ENCODE results near the gene PAX8. TPM values are rescaled to one million over a fixed set of nuclear protein-coding genes. Genes with fewer than 3 reads are reported as not detected.

Gene PAX8
- polyA plus RNA-seq, 1 of the 3 experiments (the other 2 are of a cell fraction) = 0.23 TPM

GRCh38 chr2:113172721-113173541 is 105.8 kb downstream of the PAX8 start:
- Histone ChIP-seq H3K36me3 (replicated peaks in 1 of 2; ENCODE audit: control insufficient read depth in 1 of 2, insufficient read depth in 2 of 2, low read length in 1 of 2) (no peaks in the 10 kb centered on the region), H3K79me2 (ENCODE audit: insufficient read depth) (no peaks in the 10 kb centered on the region), H3K4me1 (ENCODE audit: control insufficient read depth in 1 of 2, insufficient read depth in 2 of 2, low read depth in 1 of 2, low read length in 1 of 2) (no peaks in the 10 kb centered on the region), H3K9me3 (no peaks in the 10 kb centered on the region), H3K27me3 (ENCODE audit: insufficient read depth) (peaks cover 9% of the 10 kb centered on the region; the same call in 1 of the 2 replicates), H2AFZ (ENCODE audit: low read depth) (no peak overlapping the region), H3K4me2 (no peak overlapping the region), H3K27ac (ENCODE audit: low read depth in 2 of 2, low read length in 1 of 2) (no peak overlapping the region), H4K20me1 (ENCODE audit: insufficient read depth) (no peaks in the 10 kb centered on the region), H3K9ac (no peak overlapping the region), H3K9me2 (no peaks in the 10 kb centered on the region), H3F3A (replicated peaks; ENCODE audit: insufficient read depth) (no peaks in the 10 kb centered on the region), H3K4me3 (ENCODE audit: low read depth in 2 of 2, low read length in 1 of 2) (no peak overlapping the region)
- no peak for DNase-seq
- 51% methylated on average over 16 of the region's 16 CpGs for WGBS (ENCODE audit: low lambda C conversion rate)
- POLR2A ChIA-PET = no interaction called here
- TF ChIP-seq ELF1 (IDR thresholded peaks at IDR 0.05) (no peak), GATA2 (CRISPR knock-in tag; IDR thresholded peaks at IDR 0.05) (no peak), REST (IDR thresholded peaks at IDR 0.05; ENCODE audit: low read depth, low read length) (no peak), TCF12 (IDR thresholded peaks at IDR 0.05) (no peak), CHD2 (IDR thresholded peaks at IDR 0.05; ENCODE audit: low read length, partially characterized antibody) (no peak)
- CTCF ChIA-PET = interaction anchor here (1.2 to 1.8 kb wide), 4 partner anchors 34 to 217 kb away, joined by 3 to 4 read pairs (median 4); no protein-coding TSS in a partner anchor

GRCh38 chr2:113171334-113172075 is 107.2 kb downstream of the PAX8 start:
- Histone ChIP-seq H4K20me1 (ENCODE audit: insufficient read depth) (no peaks in the 10 kb centered on the region), H3K9me2 (no peaks in the 10 kb centered on the region), H3K79me2 (ENCODE audit: insufficient read depth) (no peaks in the 10 kb centered on the region), H3K27ac (ENCODE audit: low read depth in 2 of 2, low read length in 1 of 2) (no peak overlapping the region), H3K27me3 (ENCODE audit: insufficient read depth) (peaks cover 4% of the 10 kb centered on the region; the same call in 1 of the 2 replicates), H3K4me3 (ENCODE audit: low read depth in 2 of 2, low read length in 1 of 2) (no peak overlapping the region), H3F3A (replicated peaks; ENCODE audit: insufficient read depth) (no peaks in the 10 kb centered on the region), H2AFZ (ENCODE audit: low read depth) (no peak overlapping the region), H3K9ac (no peak overlapping the region), H3K9me3 (no peaks in the 10 kb centered on the region), H3K4me1 (ENCODE audit: control insufficient read depth in 1 of 2, insufficient read depth in 2 of 2, low read depth in 1 of 2, low read length in 1 of 2) (no peaks in the 10 kb centered on the region), H3K36me3 (replicated peaks in 1 of 2; ENCODE audit: control insufficient read depth in 1 of 2, insufficient read depth in 2 of 2, low read length in 1 of 2) (no peaks in the 10 kb centered on the region), H3K4me2 (no peak overlapping the region)
- CTCF ChIA-PET = interaction anchor here (1.1 to 1.8 kb wide), 5 partner anchors 27 to 219 kb away, joined by 3 to 4 read pairs (median 4); no protein-coding TSS in a partner anchor
- TF ChIP-seq NRF1 (IDR thresholded peaks at IDR 0.05; ENCODE audit: low read depth, low read length) = no peak
- no peak for TF ChIP-seq FOXJ3 (CRISPR knock-in tag; IDR thresholded peaks at IDR 0.05)
- TF ChIP-seq FOXM1 (IDR thresholded peaks at IDR 0.05; ENCODE audit: low read depth) = no peak
- no peak for TF ChIP-seq IRF3 (IDR thresholded peaks at IDR 0.05; ENCODE audit: low read depth, low read length)
- TF ChIP-seq RFX5 (IDR thresholded peaks at IDR 0.05; ENCODE audit: low read length) = no peak
- POLR2A ChIA-PET = no interaction called here
- no peak for DNase-seq
- WGBS (ENCODE audit: low lambda C conversion rate) = 53% methylated on average over 8 of the region's 8 CpGs
